NCI-H748 treated with DMSO at 0.1 percent for 48 hours (cell line): ENCODE measurements around the gene NATD1.

ENCODE experiments used
- DNase-seq: peaks from one replicate; lab custom pipeline; 2025; lab: John Stamatoyannopoulos, UW

Gene NATD1

GRCh38 chr17:21289902-21290571, 36.8 kb upstream of the NATD1 start:
- DNase-seq: no peak

GRCh38 chr17:21289175-21289901, 36.1 kb upstream of the NATD1 start:
- no peak for DNase-seq

- DNase-seq: no peak
These were observed 35.4 kb upstream of the NATD1 start for GRCh38 chr17:21288571-21289017.

DNA sequence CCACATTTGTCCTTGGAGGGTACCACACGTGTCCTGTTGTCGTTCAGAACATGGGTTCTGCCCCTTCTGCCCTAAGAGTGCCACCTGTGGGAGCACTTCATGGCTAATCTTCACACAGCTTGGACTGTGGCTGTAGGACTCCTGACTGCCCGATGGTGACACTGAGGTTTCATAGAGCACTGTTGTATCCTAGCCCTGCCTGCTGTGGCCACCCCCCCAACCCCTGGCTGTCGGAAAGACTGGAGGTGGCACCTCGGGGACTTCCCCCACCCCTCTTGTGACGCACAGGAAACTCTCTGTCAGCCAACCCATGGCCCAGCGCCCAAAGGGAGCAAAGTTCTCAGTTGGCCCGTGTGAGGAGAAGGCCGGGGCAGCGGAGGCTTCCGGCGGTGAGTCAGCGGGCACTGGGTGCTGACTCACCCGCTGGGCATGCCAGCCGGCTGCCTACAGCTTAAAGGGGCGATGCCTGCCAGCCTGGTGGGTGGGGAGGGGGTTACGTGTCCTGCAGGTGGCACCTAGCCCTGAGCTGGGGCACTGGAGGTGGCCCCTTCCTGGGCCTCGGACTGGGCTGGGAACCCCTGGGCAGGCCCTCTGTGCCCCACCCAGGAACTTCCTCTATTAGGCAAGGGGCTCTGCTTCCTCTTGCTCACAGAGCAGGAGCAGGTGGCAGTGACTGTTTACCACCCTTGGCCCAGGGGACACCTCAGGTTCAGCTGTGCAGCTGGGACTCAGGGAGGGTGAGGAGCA, 34.7 kb upstream of the NATD1 start:
- no peak for DNase-seq

DNA sequence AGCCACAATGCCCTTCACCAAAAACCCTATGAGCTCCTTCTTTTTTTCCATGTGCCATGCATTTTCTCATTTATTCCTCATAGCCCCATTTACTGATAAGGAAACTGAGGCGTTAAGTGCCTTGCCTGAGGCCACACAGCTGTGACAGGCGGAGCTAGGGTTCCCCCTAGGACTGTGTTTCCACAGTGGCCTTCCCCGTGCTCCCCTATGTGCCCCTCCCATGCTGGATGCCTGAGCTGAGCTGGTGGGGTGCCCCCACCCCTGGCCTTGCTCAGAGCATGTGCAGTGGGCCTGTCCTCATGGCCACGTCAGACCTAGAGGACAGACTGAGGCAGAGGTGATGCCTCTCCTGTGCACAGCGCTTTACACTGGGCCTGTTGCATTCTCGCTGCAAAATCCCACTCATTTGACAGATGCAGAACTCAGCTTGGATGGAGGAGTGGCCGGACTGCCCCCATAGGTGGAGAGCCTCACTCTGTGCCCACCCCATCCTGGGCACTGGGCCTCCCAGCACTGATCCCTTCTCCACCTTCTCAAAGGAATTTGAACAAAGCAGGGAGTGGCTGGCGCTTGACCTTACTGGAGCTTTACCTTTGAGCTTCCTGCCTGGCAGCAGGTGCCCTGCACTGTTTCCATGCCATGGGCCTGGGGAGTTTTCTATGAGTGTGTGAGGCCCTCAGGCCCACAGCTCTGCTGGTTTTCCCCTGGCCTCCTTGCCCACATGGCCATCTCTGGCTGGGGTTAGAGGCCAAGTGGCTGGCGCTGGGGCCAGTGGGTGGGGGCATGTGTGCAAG, 33.9 kb upstream of the NATD1 start:
- DNase-seq: no peak

GRCh38 chr17:21286066-21286770, 33.0 kb upstream of the NATD1 start:
- no peak for DNase-seq

DNA sequence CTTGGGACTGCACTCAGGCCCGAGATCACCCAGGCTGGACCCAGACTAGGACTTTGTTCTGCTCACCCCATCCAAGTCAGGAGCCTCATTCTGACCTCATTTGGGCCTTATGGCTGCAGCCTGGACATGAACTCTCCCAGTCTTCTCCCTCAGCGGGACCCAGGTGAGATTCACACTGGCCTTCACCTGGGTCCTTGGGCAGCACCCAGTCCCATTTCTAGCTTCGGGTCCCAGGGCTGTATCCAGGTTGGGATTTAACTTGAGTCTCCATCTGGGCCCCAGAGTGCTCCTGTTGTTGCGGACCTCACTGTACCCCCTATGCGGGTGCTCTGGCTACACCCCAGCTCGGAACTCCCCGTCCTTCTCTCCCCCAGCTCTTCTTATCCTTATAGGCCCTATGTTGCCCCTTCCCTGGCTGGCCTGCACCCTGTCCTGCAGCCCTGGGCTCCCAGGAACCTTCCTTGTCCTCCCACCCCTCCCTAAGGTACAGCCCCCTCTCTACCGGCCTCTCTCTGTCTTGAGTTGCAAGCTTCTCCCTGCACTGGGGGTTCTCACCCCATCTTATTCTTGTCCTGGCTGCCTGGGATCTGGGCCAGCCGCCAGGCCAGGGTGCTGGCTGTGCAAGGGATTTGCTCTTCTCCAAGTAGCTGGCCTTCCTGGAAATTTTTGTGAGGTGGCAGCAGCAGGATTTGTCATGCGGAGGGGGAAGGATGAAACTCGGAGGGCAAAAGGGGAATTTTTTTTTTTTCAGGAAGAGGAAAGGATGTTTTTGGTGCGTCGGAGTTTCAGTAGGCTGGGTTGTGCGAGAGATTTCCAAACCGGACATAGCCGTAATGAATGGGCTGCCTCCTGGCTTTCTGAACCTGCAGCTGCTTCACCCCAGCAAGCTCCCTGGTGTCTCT, 32.2 kb upstream of the NATD1 start:
- no peak for DNase-seq

GRCh38 chr17:21284319-21285163, 31.3 kb upstream of the NATD1 start, which contains the start of gene MAP2K3:
MAP2K3 (plus strand) TSS chr17:21284711; CDS start chr17:21284921, 210 bp downstream.
- DNase-seq: peak; percentile 99

- peak; percentile 48 for DNase-seq
These were observed 30.5 kb upstream of the NATD1 start for GRCh38 chr17:21283482-21284318.

- DNase-seq: no peak
These were observed 29.6 kb upstream of the NATD1 start for GRCh38 chr17:21282850-21283249.

DNA sequence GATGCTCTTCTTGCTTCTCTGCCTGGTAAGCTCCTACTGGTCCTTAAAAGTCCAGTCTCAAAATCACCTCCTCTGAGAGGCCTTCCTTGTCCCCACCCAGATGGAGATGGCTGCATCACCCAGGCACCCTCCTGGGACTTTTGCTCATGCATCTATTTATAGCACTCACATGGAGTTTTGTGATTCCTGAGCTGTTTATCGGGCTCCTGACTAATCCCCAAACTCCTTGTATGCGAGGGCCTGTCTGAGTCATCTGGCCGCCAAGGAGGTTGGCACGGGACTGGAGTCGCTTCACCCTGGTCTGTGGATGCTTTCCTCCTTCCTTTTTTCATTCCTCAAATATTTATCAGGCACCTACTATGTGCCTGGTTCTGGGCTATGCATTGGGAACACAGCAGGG, 29.0 kb upstream of the NATD1 start:
- DNase-seq: no peak

- peak; percentile 68 for DNase-seq
These were observed 26.9 kb upstream of the NATD1 start for GRCh38 chr17:21280081-21280518.

DNA sequence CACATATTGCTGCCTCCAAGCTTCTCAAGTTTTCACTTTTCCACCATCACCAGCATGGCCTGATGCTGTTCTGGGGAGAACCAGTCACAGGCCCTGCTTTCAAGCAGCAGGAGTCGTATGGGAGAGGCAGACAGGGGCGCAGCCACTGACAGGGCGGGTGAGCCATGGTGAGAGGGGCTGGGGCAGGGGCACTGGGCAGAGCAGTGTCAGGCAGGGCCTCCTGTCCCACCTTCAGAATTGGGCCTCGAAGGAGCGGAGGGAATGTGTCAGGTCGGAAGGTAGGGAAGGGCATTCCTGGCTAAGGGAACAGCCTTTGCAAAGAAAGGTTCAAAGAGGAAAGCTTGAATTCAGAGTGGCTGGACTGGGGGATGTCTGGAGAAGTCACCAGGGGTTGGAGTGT, 26.4 kb upstream of the NATD1 start:
- no peak for DNase-seq

- no peak for DNase-seq
These were observed 26.0 kb upstream of the NATD1 start for GRCh38 chr17:21279198-21279535.

DNA sequence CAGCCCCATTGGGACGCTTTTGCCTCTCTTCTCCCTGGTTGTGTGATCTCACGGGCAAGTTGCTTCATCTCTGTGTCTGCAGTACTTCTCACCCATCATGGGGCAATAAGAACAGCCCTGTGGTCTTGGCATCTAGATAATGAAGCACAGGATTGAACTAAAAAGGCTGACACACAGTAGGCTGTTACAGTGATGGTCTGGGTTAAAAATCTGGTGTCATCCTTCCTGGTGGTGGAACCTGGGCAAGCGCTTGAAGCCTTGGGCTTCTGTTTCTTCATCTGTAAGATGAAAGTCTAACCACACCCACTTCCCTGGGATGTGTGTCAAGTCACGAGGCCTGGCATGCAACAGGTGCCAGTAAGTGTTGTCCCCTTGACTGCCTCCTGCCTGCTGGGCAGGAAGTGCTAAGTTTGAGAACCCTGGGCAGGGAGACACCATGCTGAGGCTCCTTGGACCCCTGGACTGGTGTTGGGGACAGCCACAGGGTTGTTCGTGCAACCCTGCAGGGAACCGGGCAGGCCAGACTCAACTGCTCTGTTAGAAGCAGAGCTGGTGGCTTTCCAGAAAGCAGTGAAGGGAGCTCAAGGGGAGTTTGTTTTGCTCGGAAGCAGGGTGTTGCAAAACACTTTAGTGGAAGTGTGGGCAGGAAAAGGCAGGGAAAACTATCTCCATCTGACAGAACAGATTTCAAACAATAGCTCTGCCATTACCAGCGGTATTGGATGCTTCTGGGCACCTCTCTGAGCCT, 25.4 kb upstream of the NATD1 start:
- DNase-seq: no peak

- no peak for DNase-seq
These were observed 24.1 kb upstream of the NATD1 start for GRCh38 chr17:21277332-21277731.

DNA sequence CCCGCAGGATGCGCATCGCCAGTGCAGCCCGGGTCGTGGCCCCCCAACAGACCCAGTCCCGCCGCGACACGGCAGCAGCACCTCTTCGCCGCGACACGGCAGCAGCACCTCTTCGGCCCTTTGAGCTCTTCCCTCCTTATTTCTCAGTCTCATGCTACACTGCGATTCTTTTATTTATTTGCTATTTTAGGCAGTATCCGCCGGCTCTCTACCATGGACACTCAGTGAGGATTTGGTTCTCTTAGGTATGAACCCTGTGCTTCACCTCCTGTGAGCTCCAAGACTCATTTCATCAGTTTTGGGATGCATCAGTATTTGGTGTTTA, 23.0 kb upstream of the NATD1 start:
- no peak for DNase-seq
